Neural cell (in vitro differentiated cells): Measurements from ENCODE around the gene RPL7A. TPM values are rescaled to one million over a fixed set of nuclear protein-coding genes. Genes with fewer than 3 reads are reported as not detected.

Source experiments
- H2AFZ ChIP-seq: fragments of 200-600, 300-800 bp; sonication (generic), shearing (Covaris generic); 2 replicates; pipeline ENCODE4 v1.6.0; 2014; ENCODE audit warnings: low read depth, mild to moderate bottlenecking, antibody characterized with exemption, low read length, moderate library complexity
- H3F3A ChIP-seq: fragments of 200-600 bp; shearing (Covaris generic); 2 replicates; pipeline ENCODE4 v1.6.1; 2016; ENCODE audit warnings: mild to moderate bottlenecking, moderate library complexity, mixed read lengths, antibody characterized with exemption, low read length; ENCODE audit not compliant: insufficient read depth, poor library complexity, severe bottlenecking
- H3K27ac ChIP-seq: fragments of 200-600, 300-800 bp; sonication (generic), shearing (Covaris generic); 2 replicates; pipeline ENCODE4 v1.5.1; 2014; ENCODE audit warnings: mild to moderate bottlenecking, low read length, moderate library complexity
- H3K27me3 ChIP-seq: fragments of 300-800, 200-600 bp; sonication (generic), shearing (Covaris generic); 2 replicates; pipeline ENCODE4 v1.6.0; 2014; ENCODE audit warnings: mild to moderate bottlenecking, low read depth, low read length, moderate library complexity; ENCODE audit not compliant: insufficient read depth
- H3K36me3 ChIP-seq: fragments of 300-800, 200-600 bp; sonication (generic), shearing (Covaris generic); 2 replicates; pipeline ENCODE4 v1.5.1; 2014; ENCODE audit warnings: mild to moderate bottlenecking, antibody characterized with exemption, low read length, moderate library complexity; ENCODE audit not compliant: insufficient read depth
- H3K4me2 ChIP-seq: fragments of 300-800, 200-600 bp; sonication (generic), shearing (Covaris generic); 2 replicates; pipeline ENCODE4 v1.6.0; 2014; ENCODE audit warnings: mild to moderate bottlenecking, low read length
- H3K4me3 ChIP-seq: fragments of 300-800, 200-600 bp; sonication (generic), shearing (Covaris generic); 2 replicates; pipeline ENCODE4 v1.5.1; 2014; ENCODE audit warnings: mild to moderate bottlenecking, low read length, moderate library complexity
- H3K79me2 ChIP-seq: fragments of 200-600 bp; shearing (Covaris generic); replicated peaks from 2 replicates; pipeline ENCODE4 v1.6.0; 2014; ENCODE audit warnings: mild to moderate bottlenecking, low read length, moderate library complexity; ENCODE audit not compliant: insufficient read depth
- H3K9ac ChIP-seq: fragments of 300-800, 200-600 bp; sonication (generic), shearing (Covaris generic); 2 replicates; pipeline ENCODE4 v1.6.1; 2016; ENCODE audit warnings: mild to moderate bottlenecking, low read length, mixed read lengths
- H3K9me2 ChIP-seq: fragments of 200-600 bp; shearing (Covaris generic); 2 replicates; pipeline ENCODE4 v1.6.1; 2016; ENCODE audit warnings: mild to moderate bottlenecking, low read length, mixed read lengths; ENCODE audit not compliant: insufficient read depth
- H3K9me3 ChIP-seq: fragments of 200-600, 300-800 bp; sonication (generic), shearing (Covaris generic); 2 replicates; pipeline ENCODE4 v1.6.1; 2016; ENCODE audit warnings: mild to moderate bottlenecking, mixed run types, low read length, moderate library complexity, mixed read lengths
- H4K20me1 ChIP-seq: fragments of 200-600 bp; shearing (Covaris generic); 2 replicates; pipeline ENCODE4 v1.6.1; 2016; ENCODE audit warnings: mild to moderate bottlenecking, mixed run types; ENCODE audit not compliant: insufficient read depth
- EP300 ChIP-seq: fragments of 450-650 bp; conservative IDR thresholded peaks from 2 replicates; pipeline ENCODE4 v1.6.1; 2014; ENCODE audit warnings: antibody characterized with exemption, mild to moderate bottlenecking, moderate library complexity; ENCODE audit not compliant: poor library complexity, severe bottlenecking
- EZH2 ChIP-seq: fragments of 200-600, 300-800 bp; shearing (Covaris generic), sonication (generic); IDR thresholded peaks from 2 replicates; pipeline ENCODE4 v1.6.1; 2014; ENCODE audit warnings: antibody characterized with exemption, low read length, borderline replicate concordance, mild to moderate bottlenecking; ENCODE audit not compliant: insufficient read depth, poor library complexity, severe bottlenecking
- MXI1 ChIP-seq: fragments of 450-650 bp; conservative IDR thresholded peaks from 2 replicates; pipeline ENCODE4 v1.6.1; 2014; ENCODE audit warnings: antibody characterized with exemption, mild to moderate bottlenecking; ENCODE audit not compliant: poor library complexity, severe bottlenecking
- POLR2AphosphoS5 ChIP-seq: IDR thresholded peaks from 2 replicates; pipeline ENCODE4 v1.6.1; 2012
- RAD21 ChIP-seq: fragments of 450-650 bp; conservative IDR thresholded peaks from 2 replicates; pipeline ENCODE4 v1.6.1; 2014; ENCODE audit warnings: antibody characterized with exemption, mild to moderate bottlenecking, moderate library complexity
- REST ChIP-seq: IDR thresholded peaks from 2 replicates; pipeline ENCODE4 v1.6.1; 2012; ENCODE audit warnings: borderline replicate concordance
- SMC3 ChIP-seq: fragments of 450-650 bp; conservative IDR thresholded peaks from 2 replicates; pipeline ENCODE4 v1.6.1; 2014; ENCODE audit warnings: antibody characterized with exemption, mild to moderate bottlenecking, moderate library complexity; ENCODE audit not compliant: poor library complexity
- TAF1 ChIP-seq: IDR thresholded peaks from 2 replicates; pipeline ENCODE4 v1.6.1; 2012; ENCODE audit warnings: low read depth
- polyA plus RNA-seq: library from polyadenylated mRNA; depleted of rRNA; stranded (reverse); fragments of >200 nt; gene quantifications from 2 replicates; pipeline ENCODE4 v1.2.3, GENCODE V29; 2014
- TF ChIP-seq, protein P1 (sequence below): fragments of 450-650 bp; IDR thresholded peaks from 2 replicates; pipeline ENCODE4 v1.5.1; 2014; ENCODE audit warnings: antibody characterized with exemption, mild to moderate bottlenecking, moderate library complexity; ENCODE audit not compliant: poor library complexity, severe bottlenecking

The RPL7A gene
- polyA plus RNA-seq, 1 donor from 2014 or later, result 1,987 TPM

GRCh38 chr9:133332381-133332730, 15.7 kb upstream of the RPL7A start:
- Histone ChIP-seq H3K4me3 (no peak overlapping the region), H3F3A (no peaks in the 10 kb centered on the region), H3K9me2 (no peaks in the 10 kb centered on the region), H3K9me3 (no peaks in the 10 kb centered on the region), H2AFZ (no peak overlapping the region), H4K20me1 (no peaks in the 10 kb centered on the region), H3K27ac (no peak overlapping the region), H3K36me3 (no peaks in the 10 kb centered on the region), H3K79me2 (peaks cover 14% of the 10 kb centered on the region), H3K4me2 (no peak overlapping the region), H3K27me3 (no peaks in the 10 kb centered on the region), H3K9ac (no peak overlapping the region)
- no peak for TF ChIP-seq RAD21
- no peak for TF ChIP-seq REST
- no peak for TF ChIP-seq POLR2AphosphoS5
- TF ChIP-seq, protein P1, sequence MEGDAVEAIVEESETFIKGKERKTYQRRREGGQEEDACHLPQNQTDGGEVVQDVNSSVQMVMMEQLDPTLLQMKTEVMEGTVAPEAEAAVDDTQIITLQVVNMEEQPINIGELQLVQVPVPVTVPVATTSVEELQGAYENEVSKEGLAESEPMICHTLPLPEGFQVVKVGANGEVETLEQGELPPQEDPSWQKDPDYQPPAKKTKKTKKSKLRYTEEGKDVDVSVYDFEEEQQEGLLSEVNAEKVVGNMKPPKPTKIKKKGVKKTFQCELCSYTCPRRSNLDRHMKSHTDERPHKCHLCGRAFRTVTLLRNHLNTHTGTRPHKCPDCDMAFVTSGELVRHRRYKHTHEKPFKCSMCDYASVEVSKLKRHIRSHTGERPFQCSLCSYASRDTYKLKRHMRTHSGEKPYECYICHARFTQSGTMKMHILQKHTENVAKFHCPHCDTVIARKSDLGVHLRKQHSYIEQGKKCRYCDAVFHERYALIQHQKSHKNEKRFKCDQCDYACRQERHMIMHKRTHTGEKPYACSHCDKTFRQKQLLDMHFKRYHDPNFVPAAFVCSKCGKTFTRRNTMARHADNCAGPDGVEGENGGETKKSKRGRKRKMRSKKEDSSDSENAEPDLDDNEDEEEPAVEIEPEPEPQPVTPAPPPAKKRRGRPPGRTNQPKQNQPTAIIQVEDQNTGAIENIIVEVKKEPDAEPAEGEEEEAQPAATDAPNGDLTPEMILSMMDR, result no peak
- no peak for TF ChIP-seq EP300
- no peak for TF ChIP-seq TAF1
- no peak for TF ChIP-seq EZH2
- no peak for TF ChIP-seq MXI1
- no peak for TF ChIP-seq SMC3

DNA sequence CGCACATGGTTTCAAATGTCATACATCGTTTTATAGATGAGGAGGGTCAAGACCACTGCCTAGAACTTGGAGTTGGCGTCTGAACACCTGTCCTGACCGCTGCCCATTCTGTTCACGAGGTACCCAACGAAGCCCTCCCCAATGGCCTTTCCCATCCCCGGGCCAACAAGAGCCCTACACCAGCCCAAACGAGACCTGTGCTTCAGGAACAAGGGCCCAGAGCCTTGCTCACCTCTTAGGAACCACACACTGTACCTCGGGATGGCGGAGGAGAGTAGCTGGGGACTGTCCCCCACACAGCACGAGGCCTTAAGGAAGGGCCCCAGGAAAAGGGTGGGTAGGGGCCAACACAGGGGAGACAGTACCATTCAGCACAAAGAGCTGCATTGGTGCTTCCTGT, 15.0 kb upstream of the RPL7A start:
- H3K9me2 ChIP-seq, result no peaks in the 10 kb centered on the region
- H3F3A ChIP-seq, result no peaks in the 10 kb centered on the region
- no peaks in the 10 kb centered on the region for H3K36me3 ChIP-seq
- no peak overlapping the region for H3K4me3 ChIP-seq
- no peak overlapping the region for H3K9ac ChIP-seq
- peaks cover 14% of the 10 kb centered on the region for H3K79me2 ChIP-seq
- no peak overlapping the region for H3K27ac ChIP-seq
- H4K20me1 ChIP-seq, result no peaks in the 10 kb centered on the region
- no peak overlapping the region for H3K4me2 ChIP-seq
- TF ChIP-seq RAD21 (no peak), EP300 (no peak), TAF1 (no peak), EZH2 (no peak), REST (no peak), MXI1 (no peak), POLR2AphosphoS5 (no peak), SMC3 (no peak)
- TF ChIP-seq, protein P1, result no peak
- H3K9me3 ChIP-seq, result no peaks in the 10 kb centered on the region
- H3K27me3 ChIP-seq, result no peaks in the 10 kb centered on the region
- H2AFZ ChIP-seq, result no peak overlapping the region
